GM12891 (cell line): Measurements from ENCODE around the gene DLG5.

Experiments used
- POLR2A ChIP-seq: IDR thresholded peaks from 2 replicates; pipeline ENCODE4 v1.6.1; 2011; ENCODE audit warnings: low read depth, low read length, control low read depth
- TAF1 ChIP-seq: IDR thresholded peaks from 2 replicates; pipeline ENCODE4 v1.6.1; 2011; ENCODE audit warnings: low read depth, low read length, control low read depth

GRCh38 chr10:77889277-77889903 is 37.2 kb downstream of the DLG5 start:
- TF ChIP-seq TAF1 (no peak), POLR2A (no peak)
